Activated effector memory CD4-positive, alpha-beta T cell treated with Interleukin-2 at 50 U/mL for 16 hours (primary cell): ENCODE measurements around the gene TEX264.

Source experiments
- DNase-seq: peaks from one replicate; pipeline ENCODE4 v3.0.0-alpha.2; 2020

The TEX264 gene

DNA sequence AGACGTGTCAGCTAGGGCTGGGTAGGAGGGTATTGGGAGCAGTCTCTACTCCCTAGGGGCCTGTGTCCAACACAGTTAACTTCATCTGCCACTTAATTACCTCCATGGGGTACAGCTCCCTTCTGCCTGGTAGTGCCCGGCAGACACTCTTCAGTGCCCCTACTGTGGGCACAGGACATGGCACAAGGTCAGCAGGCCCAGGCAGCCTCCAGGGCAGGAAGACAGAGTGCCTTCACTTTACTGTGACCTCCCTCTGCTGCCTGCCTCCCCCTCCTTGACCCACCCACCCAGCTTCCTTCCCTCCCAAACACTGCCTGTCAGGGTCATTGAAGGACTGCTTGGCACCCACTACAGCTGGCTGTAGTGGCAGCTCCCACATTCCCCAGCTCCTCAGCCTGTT lies 29.4 kb downstream of the TEX264 start:
- DNase-seq, result no peak

DNA sequence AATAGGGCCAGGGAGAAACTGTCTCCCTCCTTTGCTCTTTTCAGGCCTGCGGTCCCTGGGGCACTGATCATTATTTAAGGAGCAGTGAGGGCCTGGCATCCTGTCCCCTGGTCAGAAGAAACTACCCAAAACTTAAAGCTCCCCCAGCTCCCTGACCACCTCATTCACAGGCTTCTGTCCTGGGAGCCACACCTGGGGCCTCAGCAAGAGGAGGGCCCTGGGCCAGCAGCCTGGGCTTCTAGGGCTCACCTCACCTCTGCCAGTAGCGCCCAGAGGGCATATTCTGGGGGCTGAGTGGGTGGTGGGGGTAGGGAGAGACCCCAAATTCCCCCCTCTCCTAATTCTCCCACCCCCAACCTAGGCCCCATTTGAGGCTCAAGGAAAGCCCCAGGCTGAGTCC lies 31.1 kb downstream of the TEX264 start:
- no peak for DNase-seq

DNA sequence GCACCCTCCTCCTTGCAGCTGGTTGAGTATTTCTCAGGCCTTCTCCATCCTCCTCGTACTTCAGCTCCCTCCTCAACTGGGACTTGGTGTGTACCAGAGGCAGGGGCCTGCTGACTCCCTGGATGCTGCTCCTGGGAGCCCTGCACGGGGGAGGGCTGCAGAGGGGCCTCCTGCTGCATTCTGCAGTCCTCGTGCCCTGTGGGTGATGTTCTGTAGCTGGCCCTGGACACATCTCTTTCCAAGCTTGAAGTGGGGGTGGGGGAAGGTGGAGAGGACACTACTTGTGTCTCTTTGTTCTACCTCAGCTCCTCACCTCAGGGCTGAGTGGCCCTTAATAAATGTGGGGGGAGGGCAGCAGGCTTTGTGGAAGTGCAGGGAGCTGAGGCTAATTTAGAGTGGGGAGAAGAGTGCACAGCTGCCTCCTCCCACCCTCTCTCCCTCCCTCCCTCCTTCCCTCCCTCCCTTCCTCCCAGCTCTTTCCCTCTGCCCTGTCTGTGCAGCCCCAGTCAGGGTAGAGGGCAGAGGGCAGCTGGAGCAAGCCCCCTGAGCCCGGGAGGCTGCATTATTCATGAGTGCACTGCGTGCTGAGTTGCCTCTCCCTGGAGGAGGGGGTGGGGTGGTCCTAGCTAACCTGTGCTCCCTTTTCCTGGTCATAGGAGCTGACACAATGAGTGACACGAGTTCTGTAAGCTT lies 32.2 kb downstream of the TEX264 start:
- DNase-seq, result no peak

DNA sequence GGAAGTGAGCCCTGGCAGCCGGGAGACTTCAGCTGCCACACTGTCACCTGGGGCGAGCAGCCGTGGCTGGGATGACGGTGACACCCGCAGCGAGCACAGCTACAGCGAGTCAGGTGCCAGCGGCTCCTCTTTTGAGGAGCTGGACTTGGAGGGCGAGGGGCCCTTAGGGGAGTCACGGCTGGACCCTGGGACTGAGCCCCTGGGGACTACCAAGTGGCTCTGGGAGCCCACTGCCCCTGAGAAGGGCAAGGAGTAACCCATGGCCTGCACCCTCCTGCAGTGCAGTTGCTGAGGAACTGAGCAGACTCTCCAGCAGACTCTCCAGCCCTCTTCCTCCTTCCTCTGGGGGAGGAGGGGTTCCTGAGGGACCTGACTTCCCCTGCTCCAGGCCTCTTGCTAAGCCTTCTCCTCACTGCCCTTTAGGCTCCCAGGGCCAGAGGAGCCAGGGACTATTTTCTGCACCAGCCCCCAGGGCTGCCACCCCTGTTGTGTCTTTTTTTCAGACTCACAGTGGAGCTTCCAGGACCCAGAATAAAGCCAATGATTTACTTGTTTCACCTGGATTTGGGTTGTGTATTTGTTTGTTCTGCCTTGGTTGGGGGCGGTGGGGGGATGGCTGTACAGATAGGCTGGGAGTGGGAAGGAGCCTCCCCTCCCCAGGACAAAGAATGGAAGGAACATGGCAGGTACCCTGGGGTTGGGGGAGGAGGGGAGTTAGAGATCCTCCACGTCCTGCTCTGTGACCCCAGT lies 32.9 kb downstream of the TEX264 start:
- DNase-seq, result no peak

DNA sequence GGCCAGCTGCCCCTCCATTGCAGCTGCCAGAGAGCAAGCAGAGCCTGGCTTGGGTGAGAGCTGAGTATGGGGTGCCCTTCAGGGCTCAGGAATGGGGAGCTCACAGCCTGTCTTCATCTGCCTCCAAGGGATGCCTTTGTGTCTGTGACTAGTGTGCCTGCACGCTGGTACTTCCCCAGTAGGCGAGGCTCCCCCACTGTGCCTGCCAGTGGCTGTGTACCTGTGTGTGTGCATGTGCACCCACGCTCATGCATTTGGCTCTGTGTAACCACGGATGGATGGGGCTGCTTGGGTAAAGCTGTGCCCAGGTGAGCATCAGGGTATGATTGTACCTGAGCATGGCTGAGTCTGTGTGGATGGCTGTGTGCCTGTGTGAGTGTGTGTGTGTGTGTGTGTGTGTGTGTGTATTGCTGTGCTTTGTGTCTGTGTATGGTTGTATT lies 33.5 kb downstream of the TEX264 start:
- DNase-seq, result no peak

DNA sequence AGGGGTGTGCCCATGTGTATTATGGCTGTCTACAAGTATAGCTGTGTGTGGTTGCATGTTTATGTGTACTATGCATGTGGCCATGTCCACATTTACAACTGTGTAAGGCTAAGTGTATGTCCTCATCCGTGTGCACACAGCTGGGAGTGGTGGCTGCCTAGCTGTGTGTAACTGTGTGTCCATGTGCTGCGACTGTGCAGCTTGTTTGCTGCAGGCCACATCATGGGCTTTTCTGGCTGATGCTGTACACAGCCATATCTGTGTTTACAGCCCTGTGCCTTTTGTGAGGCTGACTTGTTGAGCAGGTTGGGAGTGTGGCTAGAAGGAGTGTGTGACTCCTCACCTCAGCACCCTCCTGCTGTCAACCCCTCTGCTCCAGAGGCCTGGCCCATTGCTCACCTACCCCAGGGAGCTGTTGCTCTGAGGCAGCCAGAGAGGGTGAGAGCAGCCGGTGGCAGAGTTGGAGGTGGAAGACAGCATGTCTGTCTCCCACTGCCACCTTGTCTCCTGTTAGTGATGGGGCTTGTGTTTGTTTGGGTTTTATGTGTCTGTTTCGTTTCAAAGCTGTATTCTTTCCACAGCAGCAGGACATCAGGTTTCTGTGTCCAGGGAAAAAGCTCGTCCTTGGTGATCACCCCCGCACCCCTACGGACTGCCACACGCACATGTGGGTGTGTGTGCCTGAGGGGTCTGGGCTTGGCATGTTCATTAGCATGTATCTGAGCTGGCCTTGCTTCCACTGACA lies 34.4 kb downstream of the TEX264 start:
- DNase-seq, result no peak

DNA sequence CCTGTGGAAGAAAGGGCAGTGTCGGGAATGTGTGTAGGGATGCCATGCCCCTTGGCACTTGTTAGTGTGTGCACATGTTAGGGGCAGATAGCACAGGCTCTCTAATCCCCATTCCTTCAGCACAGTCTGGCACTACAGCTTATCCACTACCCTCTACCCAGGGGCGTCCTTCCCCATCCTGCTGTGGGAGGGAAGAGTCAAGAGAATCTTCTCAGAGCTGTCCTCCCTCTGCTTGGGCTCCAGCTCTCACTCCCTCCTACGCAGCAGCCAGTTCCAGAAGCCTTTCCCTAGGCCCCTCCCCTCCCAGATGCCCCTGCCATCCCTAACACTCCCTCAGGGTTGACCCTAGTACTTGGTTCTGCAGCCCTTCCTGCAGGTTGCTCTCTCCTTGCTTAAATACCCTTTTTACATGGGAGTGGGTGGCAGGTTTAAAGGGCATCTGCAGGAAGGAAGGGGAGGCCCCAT lies 35.0 kb downstream of the TEX264 start:
- no peak for DNase-seq

DNA sequence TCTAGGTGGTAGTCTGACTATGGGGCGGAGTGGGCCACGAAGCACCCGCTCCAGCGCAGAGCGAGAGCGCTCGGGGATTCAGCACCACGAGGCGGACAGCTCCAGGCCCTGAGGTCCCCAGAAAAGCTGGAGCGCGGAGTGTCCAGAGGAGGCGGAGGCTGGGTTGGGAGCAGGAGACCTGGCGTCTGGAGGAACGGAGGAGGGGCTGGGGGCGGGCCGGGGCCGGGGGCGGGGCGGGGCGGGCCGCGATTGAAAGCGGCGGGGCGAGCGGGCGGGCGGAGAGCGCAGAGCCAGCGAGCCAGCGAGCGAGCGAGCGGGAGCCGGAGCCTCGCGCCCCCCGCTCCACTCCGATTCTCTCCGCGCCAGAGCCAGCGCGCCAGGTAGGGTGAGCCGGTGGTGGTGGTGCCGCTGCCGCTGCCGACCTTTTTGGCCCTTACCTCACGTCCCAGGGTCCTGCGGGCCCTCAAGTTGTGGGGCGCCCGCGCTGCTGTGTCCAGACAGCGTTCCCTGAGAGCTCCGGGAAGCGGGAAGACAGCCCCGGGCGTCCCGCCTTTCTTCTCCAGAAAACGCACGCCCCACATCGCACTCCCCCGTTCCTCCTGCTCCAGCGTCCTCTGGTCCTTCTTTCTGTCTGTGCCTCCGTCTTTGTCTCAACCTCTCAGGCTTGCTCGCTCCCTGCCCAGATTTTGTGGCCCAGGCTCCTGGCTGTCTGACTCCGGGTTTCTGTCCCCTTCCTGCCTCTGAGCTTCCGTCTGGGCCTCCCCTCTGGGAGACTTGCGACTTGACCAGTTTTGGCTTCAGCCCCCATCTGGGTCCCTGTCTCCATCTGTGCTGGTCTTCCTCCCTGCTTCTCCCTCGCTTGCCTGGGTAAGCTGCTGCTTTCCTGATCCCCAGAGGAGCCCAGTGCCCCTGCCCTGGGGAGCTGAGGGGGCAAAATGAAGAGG lies 36.0 kb downstream of the TEX264 start, which contains the start of gene GRM2:
GRM2 (plus strand) TSS at position 281 of the 944 bp plus-strand sequence. CDS start 1,916 bp downstream, outside the sequence.
- no peak for DNase-seq

DNA sequence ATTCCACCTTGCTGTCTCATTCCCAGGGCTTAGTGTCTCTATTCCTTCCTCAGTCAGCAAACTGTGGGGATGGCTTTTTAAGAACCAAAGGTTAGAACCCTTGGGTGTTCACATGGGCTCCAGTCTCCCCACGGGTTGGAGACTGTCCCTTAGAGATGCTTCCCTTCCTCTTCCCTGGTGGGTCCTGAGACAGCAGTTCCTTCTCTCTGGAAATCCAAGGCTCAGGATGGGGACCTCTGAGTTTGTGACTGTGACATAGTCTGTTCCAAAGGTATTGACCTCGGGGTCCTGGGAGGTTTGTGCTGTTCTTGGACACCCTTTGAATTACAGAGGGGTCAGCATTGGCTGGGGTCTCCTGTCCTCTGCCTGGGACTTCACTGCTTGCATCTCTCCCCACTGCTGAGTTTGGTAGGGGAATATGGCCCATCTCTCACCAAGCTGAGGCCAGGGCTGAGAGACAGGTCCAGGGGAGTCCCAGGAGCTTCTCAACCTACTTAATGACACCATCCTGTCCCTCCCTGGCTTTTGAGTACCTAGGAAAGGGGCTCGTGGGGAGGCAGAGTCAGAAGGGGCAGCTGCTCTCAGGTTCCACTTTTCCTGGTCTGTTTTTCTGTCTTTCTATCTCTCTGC lies 37.3 kb downstream of the TEX264 start:
- no peak for DNase-seq

DNA sequence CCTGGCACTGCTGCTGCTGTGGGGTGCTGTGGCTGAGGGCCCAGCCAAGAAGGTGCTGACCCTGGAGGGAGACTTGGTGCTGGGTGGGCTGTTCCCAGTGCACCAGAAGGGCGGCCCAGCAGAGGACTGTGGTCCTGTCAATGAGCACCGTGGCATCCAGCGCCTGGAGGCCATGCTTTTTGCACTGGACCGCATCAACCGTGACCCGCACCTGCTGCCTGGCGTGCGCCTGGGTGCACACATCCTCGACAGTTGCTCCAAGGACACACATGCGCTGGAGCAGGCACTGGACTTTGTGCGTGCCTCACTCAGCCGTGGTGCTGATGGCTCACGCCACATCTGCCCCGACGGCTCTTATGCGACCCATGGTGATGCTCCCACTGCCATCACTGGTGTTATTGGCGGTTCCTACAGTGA lies 38.0 kb downstream of the TEX264 start:
- no peak for DNase-seq

DNA sequence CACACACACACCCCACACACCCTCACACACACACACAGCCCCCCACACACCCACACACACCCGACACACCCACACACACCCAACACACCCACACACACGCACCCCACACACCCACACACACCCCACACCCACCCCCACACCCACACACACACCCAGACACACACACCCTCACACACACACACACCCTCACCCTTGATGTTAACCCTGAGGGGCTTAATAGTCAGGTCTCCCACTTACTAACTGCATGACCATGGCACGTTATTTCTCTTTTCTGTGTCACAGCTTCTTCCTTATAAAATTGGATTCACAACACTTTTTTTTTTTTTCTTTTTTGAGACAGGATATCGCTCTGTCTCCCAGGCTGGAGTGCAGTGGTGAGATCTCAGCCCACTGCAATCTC lies 38.6 kb downstream of the TEX264 start:
- no peak for DNase-seq

DNA sequence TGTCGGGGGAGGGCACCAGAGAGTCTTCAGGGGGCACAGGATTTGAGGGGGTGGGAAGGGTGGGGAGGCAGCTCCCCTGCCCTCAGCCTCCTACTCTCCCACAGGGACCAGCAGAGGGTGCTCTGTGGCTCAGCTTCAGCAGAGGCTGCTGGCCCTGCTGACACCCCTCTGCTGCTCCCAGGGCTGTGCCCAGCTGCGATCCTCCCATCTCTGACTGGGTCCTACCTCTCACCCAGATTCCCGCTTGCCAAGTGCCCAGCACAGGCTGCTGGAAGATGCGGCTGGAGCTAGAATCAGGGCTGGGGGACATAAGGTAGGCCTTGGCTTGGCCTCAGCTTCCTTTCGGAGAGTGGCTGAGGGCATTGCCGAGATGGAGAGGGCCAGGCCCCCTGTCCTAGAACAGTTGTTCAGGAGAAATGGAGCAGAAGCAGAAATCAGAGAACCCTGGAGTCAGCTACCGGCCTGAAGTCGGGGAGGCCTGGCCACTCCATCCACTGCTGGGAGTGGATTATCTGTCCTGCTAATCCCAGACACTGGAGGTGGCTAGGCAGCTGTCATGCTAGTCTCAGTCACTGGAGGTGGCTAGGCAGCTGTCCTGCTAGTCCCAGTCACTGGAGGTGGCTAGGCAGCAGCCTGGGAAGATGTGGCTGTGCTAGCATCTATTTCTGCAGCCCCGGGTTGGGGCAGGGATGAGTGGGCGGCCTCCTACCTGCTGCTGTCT lies 39.7 kb downstream of the TEX264 start:
- no peak for DNase-seq

DNA sequence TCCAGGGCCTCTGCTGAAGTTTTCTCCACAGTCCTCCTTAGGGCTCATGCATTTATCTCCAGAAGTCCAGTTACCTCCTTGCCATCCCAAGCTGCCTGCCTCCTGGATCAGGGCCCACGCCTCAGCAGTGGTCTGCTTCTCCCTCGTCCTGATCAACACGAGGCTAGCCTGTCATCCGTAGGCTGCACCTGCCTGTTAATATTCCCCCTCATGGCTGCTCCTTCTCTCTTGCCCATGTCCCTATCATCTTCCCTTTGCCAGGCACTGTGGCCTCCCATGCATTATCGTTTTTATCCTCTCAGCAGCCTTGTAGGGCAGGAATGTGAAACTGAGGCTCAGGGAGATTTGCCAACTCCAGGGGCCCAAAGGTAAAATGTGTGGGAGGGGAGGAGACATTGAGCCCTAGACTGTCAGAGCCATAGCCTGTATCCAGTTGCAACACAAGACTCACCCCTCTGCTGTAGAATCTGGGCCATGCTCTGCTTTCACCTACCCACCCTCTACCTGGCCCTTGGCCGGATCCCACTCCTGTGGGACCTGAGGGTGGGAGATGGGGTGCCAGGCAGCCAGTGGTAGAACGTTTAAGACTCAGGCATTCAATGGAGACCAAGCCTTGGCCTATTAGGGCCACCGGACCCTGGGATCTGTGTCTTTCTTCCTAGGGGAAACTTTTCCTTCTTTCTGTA lies 40.4 kb downstream of the TEX264 start:
- no peak for DNase-seq

DNA sequence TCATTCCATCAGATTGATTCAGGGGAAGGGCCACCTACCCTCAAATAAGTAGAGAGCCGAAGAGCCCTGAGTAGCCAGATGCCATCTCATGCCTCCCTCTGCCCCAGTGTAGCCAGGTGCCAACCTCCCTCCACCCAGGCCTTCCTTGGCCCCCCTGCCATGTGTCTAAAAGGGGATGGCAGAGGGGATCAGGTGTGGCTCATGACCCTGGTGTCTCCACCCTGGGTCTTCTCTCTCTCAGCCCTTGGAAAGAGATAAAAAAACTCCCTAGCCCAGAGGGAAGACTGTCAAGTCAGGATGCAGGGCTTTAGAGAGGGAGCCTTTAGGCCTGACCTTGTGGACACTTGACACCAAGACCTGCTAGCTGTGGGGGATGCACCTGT lies 41.0 kb downstream of the TEX264 start:
- no peak for DNase-seq

DNA sequence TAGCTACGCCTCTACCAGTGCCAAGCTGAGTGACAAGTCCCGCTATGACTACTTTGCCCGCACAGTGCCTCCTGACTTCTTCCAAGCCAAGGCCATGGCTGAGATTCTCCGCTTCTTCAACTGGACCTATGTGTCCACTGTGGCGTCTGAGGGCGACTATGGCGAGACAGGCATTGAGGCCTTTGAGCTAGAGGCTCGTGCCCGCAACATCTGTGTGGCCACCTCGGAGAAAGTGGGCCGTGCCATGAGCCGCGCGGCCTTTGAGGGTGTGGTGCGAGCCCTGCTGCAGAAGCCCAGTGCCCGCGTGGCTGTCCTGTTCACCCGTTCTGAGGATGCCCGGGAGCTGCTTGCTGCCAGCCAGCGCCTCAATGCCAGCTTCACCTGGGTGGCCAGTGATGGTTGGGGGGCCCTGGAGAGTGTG lies 41.5 kb downstream of the TEX264 start:
- no peak for DNase-seq

DNA sequence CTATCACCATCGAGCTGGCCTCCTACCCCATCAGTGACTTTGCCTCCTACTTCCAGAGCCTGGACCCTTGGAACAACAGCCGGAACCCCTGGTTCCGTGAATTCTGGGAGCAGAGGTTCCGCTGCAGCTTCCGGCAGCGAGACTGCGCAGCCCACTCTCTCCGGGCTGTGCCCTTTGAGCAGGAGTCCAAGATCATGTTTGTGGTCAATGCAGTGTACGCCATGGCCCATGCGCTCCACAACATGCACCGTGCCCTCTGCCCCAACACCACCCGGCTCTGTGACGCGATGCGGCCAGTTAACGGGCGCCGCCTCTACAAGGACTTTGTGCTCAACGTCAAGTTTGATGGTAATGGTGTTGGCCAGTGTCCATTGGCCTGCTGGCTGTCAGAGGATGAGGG lies 41.9 kb downstream of the TEX264 start:
- DNase-seq, result no peak

DNA sequence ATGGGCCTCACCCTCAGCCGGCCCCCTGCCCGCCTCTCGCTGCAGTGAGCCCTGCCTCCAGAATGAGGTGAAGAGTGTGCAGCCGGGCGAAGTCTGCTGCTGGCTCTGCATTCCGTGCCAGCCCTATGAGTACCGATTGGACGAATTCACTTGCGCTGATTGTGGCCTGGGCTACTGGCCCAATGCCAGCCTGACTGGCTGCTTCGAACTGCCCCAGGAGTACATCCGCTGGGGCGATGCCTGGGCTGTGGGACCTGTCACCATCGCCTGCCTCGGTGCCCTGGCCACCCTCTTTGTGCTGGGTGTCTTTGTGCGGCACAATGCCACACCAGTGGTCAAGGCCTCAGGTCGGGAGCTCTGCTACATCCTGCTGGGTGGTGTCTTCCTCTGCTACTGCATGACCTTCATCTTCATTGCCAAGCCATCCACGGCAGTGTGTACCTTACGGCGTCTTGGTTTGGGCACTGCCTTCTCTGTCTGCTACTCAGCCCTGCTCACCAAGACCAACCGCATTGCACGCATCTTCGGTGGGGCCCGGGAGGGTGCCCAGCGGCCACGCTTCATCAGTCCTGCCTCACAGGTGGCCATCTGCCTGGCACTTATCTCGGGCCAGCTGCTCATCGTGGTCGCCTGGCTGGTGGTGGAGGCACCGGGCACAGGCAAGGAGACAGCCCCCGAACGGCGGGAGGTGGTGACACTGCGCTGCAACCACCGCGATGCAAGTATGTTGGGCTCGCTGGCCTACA lies 44.4 kb downstream of the TEX264 start:
- no peak for DNase-seq

DNA sequence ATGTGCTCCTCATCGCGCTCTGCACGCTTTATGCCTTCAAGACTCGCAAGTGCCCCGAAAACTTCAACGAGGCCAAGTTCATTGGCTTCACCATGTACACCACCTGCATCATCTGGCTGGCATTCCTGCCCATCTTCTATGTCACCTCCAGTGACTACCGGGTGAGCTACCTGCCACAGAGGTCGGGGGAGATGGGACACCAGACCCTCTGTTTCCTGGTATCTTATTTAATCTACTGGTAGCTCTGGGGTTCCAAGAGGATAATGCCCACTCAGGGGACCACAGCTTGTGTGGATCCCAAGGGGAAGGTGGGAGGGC lies 44.9 kb downstream of the TEX264 start:
- DNase-seq, result no peak

DNA sequence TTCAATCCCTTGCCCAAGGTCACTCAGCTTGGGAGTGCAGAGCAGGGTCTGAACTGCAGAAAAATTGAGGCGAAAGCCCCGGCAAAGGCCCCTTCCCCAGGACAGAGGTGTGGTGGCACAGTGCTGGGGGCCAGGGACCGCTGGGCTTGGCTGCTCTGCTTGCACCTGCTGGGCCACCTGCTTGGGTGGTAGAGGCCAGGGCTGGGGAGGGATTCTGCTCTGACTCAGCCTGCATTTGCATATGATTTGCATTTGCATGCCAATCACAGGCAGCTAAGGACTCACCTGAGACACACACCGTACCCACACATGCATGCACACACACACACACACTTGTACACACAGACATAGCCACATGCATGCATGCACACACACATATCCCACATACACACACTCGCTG lies 45.8 kb downstream of the TEX264 start:
- DNase-seq, result no peak

DNA sequence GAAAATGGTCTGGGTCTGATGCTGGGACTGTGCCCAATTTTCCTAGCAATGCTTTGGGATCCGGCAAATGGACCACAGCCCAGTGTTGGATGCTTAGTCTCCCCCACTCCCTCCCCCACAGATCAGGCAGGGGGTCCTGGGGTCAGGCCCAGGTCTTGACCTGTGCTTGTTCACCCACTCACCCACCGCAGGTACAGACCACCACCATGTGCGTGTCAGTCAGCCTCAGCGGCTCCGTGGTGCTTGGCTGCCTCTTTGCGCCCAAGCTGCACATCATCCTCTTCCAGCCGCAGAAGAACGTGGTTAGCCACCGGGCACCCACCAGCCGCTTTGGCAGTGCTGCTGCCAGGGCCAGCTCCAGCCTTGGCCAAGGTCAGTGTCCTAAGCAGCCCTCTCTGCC lies 46.4 kb downstream of the TEX264 start:
- no peak for DNase-seq
